H7 (cell line): ENCODE measurements around the gene MAPKBP1. TPM values are rescaled to one million over a fixed set of nuclear protein-coding genes. Genes with fewer than 3 reads are reported as not detected.

Experiments
- DNase-seq: peaks from one replicate; pipeline ENCODE4 v3.0.0; 2012
- H3K27me3 ChIP-seq: 2 replicates; pipeline ENCODE4 v1.6.0; 2011; ENCODE audit warnings: mild to moderate bottlenecking, low read length; ENCODE audit not compliant: control insufficient read depth, insufficient read depth
- H3K36me3 ChIP-seq: replicated peaks from 2 replicates; pipeline ENCODE4 v1.5.1; 2011; ENCODE audit warnings: low read length; ENCODE audit not compliant: control insufficient read depth, insufficient read depth
- H3K4me3 ChIP-seq: 2 replicates; pipeline ENCODE4 v1.5.1; 2011; ENCODE audit warnings: low read depth, mild to moderate bottlenecking, control low read depth, low read length, moderate library complexity; ENCODE audit not compliant: insufficient read depth
- total RNA-seq: library from RNA; depleted of rRNA; stranded (reverse); fragments of >200 nt; shearing (Covaris generic); gene quantifications from 2 replicates; pipeline ENCODE4 v1.2.3, GENCODE V29; 2014

Gene MAPKBP1
- total RNA-seq, 1 experiment from 2014 or later = 5.9 TPM

- Histone ChIP-seq H3K4me3 (no peak overlapping the region), H3K36me3 (no peaks in the 10 kb centered on the region), H3K27me3 (no peaks in the 10 kb centered on the region)
- DNase-seq = peak; percentile 88
Measured at GRCh38 chr15:41862515-41863116, 88.3 kb downstream of the MAPKBP1 start.

GRCh38 chr15:41865490-41866055 is 91.3 kb downstream of the MAPKBP1 start:
- no peaks in the 10 kb centered on the region for H3K27me3 ChIP-seq
- H3K4me3 ChIP-seq = no peak overlapping the region
- DNase-seq = no peak
- no peaks in the 10 kb centered on the region for H3K36me3 ChIP-seq

- Histone ChIP-seq H3K4me3 (no peak overlapping the region), H3K27me3 (no peaks in the 10 kb centered on the region), H3K36me3 (no peaks in the 10 kb centered on the region)
- peak; percentile 79 for DNase-seq
Measured at GRCh38 chr15:41866263-41866703, 92.0 kb downstream of the MAPKBP1 start.

DNA sequence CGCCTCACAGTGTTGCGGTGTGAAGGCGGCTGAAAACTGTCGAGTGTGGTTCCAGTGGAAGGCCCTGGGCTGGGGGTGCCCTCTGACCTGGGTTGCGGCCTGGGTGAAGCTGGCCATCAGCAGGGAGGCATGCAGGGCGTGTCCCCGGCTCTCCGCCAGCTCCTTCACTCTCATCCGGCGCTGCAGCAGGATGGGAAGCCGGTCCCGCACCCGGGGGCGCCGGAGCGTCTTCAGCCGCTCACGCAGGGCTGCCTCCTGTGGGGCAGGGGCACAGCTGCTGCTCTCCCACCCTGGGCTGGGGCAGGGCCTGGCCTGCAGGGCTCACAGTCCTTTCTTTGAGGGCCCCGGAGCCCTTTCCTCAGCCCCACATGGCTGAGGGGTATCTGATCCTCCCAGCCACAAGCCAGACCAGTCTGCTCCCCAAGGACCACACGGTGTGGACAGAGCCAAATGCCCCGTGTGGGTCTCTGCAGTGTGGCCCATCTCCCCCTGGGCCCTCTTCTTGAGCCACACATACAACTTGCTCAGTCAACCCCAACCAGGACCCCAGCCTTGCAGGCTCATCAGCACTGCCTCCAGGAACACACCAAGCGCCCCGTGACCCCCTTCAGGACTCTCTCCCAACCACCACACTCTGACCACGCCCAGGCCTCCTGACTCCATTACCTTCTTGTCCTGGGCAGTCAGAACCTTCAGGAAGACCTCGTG is 92.7 kb downstream of the MAPKBP1 start:
- Histone ChIP-seq H3K36me3 (no peaks in the 10 kb centered on the region), H3K4me3 (no peak overlapping the region), H3K27me3 (no peaks in the 10 kb centered on the region)
- DNase-seq = no peak

GRCh38 chr15:41868321-41868720 is 94.0 kb downstream of the MAPKBP1 start:
- no peak overlapping the region for H3K4me3 ChIP-seq
- no peaks in the 10 kb centered on the region for H3K27me3 ChIP-seq
- DNase-seq = no peak
- no peaks in the 10 kb centered on the region for H3K36me3 ChIP-seq

DNA sequence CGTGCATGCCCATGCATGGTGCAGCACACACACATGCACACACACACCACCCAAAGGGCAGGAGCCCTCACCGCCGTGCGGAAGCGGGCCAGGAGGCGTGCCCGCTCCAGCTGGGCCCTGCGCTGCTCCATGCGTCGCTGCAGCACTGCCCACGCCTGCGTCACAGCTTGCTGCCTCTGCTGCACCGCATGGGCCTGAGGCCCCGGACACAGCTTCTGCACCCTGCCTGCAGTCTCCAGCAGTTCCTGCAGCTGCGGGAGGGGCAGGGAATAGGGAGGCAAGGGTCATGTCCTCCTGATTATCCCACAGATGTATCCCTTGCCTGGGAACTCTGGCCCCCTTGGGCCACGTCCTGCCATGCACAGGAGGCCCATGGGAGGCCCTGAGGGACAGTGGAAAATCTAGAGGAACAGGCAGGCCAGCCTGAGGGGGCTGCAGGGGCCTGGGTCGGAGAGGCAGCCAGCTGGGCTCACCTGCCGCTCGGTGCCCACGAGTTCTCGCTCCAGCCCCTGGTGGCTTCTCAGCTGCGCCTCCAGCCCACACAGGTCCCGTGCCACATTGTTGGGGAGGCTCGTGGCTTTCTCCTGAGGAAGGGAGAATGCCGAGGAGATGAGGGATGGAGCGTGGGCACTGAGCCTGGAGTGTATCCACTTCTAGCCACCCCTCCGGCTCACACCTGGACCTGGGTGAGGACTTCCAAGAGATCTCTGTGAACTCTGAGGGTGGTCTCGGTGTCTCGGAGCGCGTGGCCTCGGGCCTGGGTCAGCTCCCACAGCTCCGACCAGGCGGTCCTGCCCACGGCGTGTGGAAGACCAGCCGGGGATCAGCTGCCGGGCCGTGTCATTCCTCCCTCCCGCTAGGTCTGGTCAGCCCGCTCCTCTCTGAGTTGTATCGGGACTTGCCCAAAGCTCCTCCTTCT is 95.7 kb downstream of the MAPKBP1 start:
- no peak overlapping the region for H3K4me3 ChIP-seq
- H3K36me3 ChIP-seq = no peaks in the 10 kb centered on the region
- H3K27me3 ChIP-seq = no peaks in the 10 kb centered on the region
- no peak for DNase-seq

DNA sequence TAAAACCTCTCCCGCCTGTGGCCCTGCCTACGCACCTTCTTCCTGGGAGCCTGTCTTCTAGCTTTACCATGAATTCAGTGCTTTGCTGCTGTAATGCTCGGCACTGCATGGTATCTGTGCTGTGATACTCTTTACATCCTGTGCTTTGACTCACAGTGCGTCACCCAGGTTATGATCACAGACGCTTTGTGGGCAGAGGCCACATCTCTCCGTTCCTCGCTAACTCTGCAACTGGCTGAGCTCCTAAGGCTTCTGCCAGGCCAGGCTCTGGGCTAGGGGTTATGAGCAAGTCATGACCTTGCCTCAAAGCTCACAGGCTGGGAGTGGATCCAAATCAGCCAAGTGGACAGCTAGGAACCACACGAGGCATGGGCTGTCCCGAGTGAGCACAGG is 96.4 kb downstream of the MAPKBP1 start:
- H3K36me3 ChIP-seq = no peaks in the 10 kb centered on the region
- no peak for DNase-seq
- H3K27me3 ChIP-seq = no peaks in the 10 kb centered on the region
- H3K4me3 ChIP-seq = no peak overlapping the region

DNA sequence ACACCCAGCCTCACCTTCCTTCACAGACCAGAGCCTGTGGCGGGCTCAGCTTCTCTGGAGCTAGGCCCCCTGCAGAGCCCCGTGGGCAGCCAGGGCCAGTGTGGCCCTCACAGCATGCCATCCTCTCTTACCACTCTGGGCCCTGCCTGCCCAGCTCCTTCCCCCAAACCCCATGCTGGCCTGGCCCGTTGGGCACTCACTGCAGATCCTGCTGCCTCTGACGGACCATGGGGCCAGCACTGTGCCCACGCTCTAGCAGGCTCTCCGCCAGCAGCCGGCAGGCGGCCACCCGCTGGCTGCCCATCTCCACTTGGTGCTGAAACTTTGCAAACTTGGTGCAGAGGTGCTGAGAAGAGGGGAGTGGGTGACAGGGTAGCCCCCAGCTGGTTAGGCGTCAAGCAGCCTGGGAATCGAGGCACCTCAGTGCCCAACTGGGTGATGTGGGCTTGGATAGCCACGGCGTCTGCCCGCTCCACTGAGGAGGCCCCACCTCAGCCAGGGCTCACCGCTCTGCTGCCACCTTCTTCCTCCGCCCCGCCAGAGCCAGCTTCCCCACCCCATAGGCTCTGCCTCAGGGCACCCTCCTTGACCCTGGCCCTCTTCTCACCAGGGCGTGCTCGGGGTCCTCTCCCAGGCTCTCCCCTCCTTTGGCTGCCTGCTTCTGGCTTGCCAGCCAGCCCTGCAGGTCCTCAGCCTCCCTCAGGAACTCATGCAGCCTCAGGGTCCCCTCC is 97.1 kb downstream of the MAPKBP1 start:
- no peaks in the 10 kb centered on the region for H3K27me3 ChIP-seq
- H3K36me3 ChIP-seq = no peaks in the 10 kb centered on the region
- DNase-seq = no peak
- H3K4me3 ChIP-seq = no peak overlapping the region

DNA sequence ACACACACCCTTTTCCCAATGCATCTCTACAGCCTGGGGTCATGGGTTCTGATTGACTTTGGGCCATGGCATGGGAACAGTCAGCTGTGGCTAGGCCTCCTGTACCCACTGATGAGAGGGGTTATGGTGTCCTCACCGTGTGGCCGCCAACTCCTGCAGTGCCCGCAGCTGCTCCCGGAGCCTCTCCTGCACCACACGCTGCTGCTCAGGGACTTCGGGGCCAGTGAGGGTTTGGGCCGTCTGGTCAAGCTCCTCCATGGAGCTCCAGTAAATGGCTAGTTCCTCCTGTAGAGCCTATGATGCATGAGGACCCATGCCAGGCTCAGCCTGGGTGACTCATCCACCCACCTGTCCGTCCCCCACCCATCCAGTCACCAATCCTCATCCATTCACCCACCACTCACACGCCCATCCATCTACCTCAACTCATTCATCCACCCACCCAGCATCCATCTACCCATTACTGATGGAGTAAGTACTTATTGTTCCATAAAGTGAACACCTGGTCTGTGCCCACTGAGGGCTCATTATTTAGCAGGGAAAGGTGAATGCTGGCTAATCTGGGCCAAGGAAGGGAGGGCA is 98.0 kb downstream of the MAPKBP1 start:
- DNase-seq = no peak
- no peaks in the 10 kb centered on the region for H3K36me3 ChIP-seq
- H3K27me3 ChIP-seq = no peaks in the 10 kb centered on the region
- H3K4me3 ChIP-seq = no peak overlapping the region

- no peak overlapping the region for H3K4me3 ChIP-seq
- H3K27me3 ChIP-seq = no peaks in the 10 kb centered on the region
- DNase-seq = no peak
- H3K36me3 ChIP-seq = no peaks in the 10 kb centered on the region
Measured at GRCh38 chr15:41873711-41874110, 99.4 kb downstream of the MAPKBP1 start.

DNA sequence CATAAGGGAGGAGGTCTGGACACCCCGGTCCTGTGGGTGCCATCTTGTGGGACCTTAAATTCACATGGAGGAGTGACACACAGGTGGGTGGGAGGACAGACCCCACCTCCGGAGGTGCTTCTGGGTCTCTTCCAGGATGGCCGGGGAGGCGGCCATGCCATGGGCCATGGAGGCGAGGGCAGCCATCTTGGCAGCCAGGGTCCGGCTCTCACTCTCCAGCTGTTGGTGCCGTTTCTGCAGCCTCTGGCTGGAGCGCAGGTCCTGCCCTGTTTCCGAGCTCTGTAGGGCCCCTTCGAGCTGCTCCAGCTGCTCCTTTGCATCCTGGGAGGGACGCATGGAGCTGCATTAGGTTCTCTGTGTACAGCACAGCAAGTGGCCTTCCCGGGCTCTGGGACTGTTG is 100.5 kb downstream of the MAPKBP1 start:
- H3K36me3 ChIP-seq = no peaks in the 10 kb centered on the region
- no peak for DNase-seq
- H3K4me3 ChIP-seq = no peak overlapping the region
- no peaks in the 10 kb centered on the region for H3K27me3 ChIP-seq

DNA sequence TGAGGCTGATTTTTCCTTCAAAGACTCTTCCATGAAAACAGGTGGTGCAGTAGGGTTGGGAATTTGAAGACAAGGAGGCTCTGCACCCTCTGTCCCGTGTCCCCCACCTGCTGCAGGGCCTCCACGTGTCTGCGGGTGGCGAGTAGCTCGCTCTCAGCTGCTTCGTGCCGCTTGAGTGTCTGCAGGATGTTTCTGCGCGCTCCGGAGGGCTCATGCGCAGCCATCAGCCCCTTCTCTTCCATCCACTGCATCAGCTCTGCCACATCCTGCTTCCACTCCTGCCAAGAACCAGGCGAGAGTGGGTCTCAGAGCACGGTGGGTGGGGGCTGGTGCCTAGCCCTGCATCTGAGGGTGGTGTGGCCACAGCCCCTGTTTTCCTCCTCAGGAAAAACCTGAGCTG is 101.7 kb downstream of the MAPKBP1 start:
- DNase-seq = no peak
- no peak overlapping the region for H3K4me3 ChIP-seq
- H3K36me3 ChIP-seq = no peaks in the 10 kb centered on the region
- peaks cover 3% of the 10 kb centered on the region; the same call in 1 of the 2 replicates for H3K27me3 ChIP-seq

- no peaks in the 10 kb centered on the region for H3K36me3 ChIP-seq
- no peak for DNase-seq
- H3K4me3 ChIP-seq = no peak overlapping the region
- peaks cover 10% of the 10 kb centered on the region; the same call in 1 of the 2 replicates for H3K27me3 ChIP-seq
Measured at GRCh38 chr15:41876689-41877088, 102.4 kb downstream of the MAPKBP1 start.
